KG1 (cell line): ENCODE results near the gene UVSSA.

Experiments used
- DNase-seq: peaks from one replicate; lab custom pipeline; 2025; lab: John Stamatoyannopoulos, UW

Gene UVSSA

GRCh38 chr4:1407657-1408333 is 60.8 kb downstream of the UVSSA start:
- no peak for DNase-seq

GRCh38 chr4:1408418-1408817 is 61.4 kb downstream of the UVSSA start:
- no peak for DNase-seq

GRCh38 chr4:1409079-1409478 is 62.1 kb downstream of the UVSSA start:
- no peak for DNase-seq

DNA sequence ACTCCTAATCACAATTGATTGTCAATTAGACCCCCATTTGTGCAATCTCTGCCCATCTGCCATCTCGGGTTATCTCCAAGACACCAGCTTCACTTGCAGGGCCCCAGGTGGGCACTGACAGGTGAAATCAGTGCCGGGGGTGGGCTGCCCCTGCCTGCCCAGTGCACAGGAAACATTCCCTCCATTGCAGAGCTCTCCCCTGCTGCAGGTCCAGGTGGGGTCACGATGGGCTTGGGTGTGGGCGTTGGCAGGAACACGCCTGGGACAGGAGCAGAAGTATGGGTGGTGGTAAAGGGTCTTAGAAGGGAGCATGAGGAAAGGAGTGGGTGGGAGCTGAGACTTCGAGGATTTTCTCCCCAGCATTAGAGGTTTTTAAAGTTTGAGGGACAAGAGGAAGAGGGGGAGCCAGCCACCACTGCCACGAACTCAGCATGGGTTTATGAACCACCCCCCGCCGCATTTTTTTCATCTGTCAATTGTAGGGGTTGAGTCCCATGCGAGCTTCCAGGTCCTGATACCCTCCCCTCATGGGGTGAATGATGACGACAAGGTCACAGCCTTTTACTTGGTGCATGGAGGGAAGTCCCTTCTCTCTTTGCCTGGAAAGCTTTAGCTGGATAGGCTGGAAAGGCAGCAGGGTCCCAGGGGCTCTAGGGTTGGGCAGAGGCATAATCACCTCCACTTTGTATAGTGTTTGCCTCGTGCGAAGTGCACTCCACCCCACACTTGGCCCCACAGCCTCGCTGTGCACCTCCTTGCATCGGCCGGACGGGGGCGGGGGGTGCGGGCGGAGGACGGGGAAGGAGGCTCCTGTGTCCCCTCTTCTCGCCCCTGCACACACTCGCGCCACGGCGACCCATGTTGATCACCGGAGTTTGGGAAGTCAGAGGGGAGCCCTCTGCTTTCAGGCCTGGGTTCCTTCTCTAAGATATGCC is 62.8 kb downstream of the UVSSA start:
- no peak for DNase-seq

DNA sequence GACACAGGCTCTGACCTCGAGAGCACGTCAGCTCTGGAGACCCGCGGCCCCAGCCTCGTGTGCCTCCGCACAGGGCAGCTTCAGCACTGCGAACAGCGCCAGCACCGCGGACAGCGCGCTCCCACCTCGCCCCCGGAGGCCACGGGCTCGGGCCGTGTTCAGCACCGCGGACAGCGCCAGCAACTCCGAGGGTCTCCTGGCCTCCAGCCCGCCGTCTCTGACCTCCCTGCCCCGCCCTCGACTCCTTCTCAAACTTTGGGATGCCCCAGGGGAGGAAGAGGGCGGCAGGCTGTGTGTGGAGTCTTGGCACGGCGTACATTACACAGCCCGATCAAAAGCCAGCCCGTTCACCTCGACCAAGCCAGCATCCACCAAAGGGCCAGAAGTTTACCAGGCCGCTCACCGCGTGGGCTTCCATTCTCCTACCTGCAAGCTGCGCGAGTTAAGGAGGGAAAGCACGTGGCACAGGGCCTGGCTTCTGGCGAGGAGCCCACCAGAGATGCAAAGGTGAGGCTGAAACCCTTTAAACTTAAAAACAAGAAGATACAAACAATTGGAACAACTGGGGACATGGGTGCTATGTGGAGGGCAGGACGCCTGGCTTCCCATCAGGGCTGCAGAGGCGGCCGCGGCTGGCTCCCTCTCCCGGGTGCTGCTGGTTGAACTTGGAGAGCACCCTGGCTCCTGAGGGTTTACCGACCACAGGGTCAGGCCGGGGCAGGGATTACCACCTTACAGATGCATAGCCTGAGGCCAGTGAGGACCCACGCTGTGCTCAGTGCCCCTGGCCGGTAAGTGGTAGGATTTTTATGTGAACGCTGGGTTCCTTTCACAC is 63.7 kb downstream of the UVSSA start:
- DNase-seq = peak; percentile 46

DNA sequence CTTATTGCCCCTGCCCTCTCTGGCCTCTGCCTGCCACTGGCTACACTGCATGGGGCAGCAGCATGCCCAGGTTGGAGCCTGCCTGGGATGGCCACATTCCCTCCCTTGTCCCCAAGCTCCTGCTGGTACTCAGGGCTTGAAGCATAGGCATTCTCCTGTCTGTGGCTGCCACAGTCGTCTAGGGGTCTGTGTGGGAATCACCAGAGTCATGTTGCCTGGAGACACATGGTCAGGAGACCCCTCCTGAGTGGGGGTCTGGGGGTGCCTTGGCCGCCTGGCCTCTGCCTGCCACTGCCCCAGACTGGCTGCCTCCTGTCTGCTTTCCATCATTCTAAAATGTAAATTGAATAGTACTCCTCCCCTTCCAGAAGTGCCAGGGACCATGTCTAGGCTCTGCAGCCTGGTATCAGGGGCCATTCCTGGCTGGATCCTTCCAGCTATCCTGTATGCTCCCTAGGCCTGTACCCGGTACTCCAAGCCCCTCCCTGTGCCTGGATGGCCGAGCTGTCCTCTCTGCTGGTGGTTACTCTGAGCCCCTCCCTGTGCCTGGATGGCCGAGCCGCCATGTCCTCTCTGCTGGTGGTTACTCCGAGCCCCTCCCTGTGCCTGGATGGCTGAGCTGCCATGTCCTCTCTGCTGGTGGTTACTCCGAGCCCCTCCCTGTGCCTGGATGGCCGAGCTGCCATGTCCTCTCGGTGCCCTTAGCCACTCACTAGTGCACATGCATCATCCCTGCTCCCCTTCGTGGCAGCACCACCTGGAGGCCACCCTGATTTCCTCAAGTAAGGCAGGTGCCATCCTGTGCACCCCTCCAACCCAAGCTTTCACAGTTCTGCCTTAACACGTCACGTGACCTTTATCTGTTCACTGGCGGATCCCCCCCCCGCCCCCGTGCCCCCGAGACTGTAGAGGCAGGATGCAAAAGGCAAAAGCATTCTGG is 64.7 kb downstream of the UVSSA start:
- no peak for DNase-seq

GRCh38 chr4:1412376-1413203 is 65.6 kb downstream of the UVSSA start:
- DNase-seq = no peak

- DNase-seq = no peak
These were observed 66.2 kb downstream of the UVSSA start for GRCh38 chr4:1413204-1413663.

DNA sequence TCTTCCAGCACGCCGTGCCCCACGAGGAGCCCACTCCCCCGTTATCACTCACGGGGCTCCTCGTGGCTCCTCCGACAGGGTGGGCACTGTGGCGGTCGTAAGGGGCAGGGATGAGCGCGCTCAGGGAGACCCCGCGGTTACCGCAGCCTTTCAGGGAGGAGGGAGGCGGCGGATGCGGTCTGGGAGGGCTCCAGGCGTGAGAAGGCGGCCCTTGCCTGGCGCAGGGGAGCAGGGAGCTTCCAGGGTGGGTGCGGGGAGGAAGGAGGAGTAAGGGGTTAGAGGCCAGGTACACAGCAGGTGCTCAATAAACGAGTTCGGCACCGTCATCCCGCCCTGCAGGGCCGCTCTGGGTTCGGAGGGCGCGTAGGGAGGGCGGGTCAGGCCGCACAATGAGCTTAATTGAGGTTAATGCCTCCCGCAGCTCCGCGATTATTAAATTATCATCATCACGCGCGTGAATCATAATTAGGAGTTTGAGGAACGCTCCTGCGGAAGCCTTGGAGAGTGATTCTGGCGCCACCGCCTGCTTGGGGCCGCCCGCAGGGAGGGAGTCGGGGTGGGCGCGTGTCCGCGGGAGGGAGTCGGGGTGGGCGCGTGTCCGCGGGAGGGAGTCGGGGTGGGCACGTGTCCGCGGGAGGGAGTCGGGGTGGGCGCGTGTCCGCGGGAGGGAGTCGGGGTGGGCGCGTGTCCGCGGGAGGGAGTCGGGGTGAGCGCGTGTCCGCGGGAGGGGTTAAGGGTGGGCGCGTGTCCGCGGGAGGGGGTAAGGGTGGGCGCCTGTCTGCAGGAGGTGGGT is 66.9 kb downstream of the UVSSA start:
- DNase-seq = no peak

GRCh38 chr4:1414831-1415680 is 68.0 kb downstream of the UVSSA start:
- DNase-seq = no peak

GRCh38 chr4:1415681-1415981 is 68.6 kb downstream of the UVSSA start:
- DNase-seq = no peak

GRCh38 chr4:1416051-1416947 is 69.3 kb downstream of the UVSSA start:
- no peak for DNase-seq

DNA sequence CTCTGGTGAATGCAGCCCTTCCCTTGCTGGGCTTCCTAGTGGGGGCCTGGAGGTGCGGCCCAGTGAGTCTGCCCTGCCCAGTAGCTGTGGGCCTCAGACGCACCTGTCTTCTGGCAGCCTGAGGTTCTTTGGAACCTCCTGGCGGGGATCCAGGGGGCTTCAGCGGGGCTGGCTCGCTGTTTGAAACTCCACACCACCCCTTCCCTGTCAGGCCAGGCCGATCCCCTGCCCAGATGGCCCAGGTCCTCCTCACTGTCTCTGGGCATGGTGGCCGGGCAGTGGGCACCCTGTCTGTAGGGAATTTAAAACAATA is 69.9 kb downstream of the UVSSA start:
- no peak for DNase-seq

DNA sequence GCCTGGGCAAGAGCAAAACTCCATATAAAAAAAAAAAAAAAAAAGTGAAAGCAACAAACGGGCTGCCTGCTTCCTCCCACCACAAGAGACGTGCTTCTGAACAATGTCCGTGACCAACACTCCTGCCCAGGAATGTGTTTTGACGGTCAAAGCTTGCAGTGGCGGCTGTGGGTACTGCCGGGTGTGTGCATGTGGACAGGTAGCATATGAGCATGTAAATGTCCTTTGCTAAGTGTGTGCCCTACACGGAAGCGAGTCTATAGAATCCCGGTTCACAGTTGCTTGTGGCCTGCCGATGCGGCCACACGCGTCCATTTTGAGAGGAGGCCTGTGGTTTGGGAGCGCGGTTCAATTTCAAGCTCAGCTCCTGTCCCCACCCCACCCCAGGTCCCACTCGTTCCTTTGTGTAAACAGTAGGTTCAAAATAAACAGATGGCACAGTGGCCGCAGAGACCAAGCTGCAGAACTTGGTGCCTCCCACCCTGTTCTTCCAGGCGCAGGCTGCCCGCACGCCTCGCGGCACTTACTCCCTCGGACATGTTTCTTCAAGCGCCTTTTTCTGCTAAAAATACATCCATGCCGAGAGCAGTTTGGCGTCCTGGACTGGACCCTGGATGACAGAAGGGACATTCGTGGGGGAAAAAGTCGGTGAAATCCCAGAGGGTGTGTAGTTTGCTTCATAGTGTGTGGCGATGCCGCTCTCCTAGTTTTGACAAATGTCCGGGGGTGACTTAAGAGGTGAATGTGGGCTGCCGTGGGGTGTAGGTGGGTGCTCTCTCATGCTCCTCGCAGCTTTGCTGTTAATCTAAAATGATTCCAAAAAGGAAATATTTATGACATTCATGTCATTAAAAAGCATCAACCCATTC is 70.7 kb downstream of the UVSSA start:
- DNase-seq = no peak

- DNase-seq = no peak
These were observed 71.7 kb downstream of the UVSSA start for GRCh38 chr4:1418494-1419285.

GRCh38 chr4:1419708-1420107 is 72.7 kb downstream of the UVSSA start:
- DNase-seq = no peak
